H9 (cell line): ENCODE results near the gene KCNN3. TPM values are rescaled to one million over a fixed set of nuclear protein-coding genes. Genes with fewer than 3 reads are reported as not detected.

ENCODE experiments used
- DNase-seq: peaks from one replicate; pipeline ENCODE4 v3.0.0-alpha.2; 2017
- H2AFZ ChIP-seq: one replicate; pipeline ENCODE4 v1.6.1; 2013; ENCODE audit warnings: mild to moderate bottlenecking, low read length, control low read depth, moderate library complexity
- H2AK5ac ChIP-seq: 2 replicates; pipeline ENCODE4 v1.6.1; 2013; ENCODE audit warnings: low read length, control low read depth, mixed read lengths; ENCODE audit not compliant: insufficient read length
- H2BK120ac ChIP-seq: one replicate; pipeline ENCODE4 v1.6.1; 2013; ENCODE audit warnings: low read depth, mild to moderate bottlenecking, low read length, control low read depth, inconsistent platforms; ENCODE audit not compliant: poor library complexity, severe bottlenecking
- H2BK12ac ChIP-seq: 2 replicates; pipeline ENCODE4 v1.6.1; 2013; ENCODE audit warnings: low read length, control low read depth, mixed read lengths, low read depth; ENCODE audit not compliant: insufficient read length
- H2BK15ac ChIP-seq: 2 replicates; pipeline ENCODE4 v1.6.1; 2013; ENCODE audit warnings: low read depth, low read length, control low read depth
- H2BK20ac ChIP-seq: one replicate; pipeline ENCODE4 v1.6.1; 2013; ENCODE audit warnings: low read depth, mild to moderate bottlenecking, low read length, control low read depth, inconsistent platforms; ENCODE audit not compliant: poor library complexity, severe bottlenecking
- H2BK5ac ChIP-seq: 2 replicates; pipeline ENCODE4 v1.6.1; 2013; ENCODE audit warnings: low read length, control low read depth, mixed read lengths; ENCODE audit not compliant: insufficient read length
- H3K14ac ChIP-seq: 2 replicates; pipeline ENCODE4 v1.6.1; 2013; ENCODE audit warnings: low read length, control low read depth; ENCODE audit not compliant: insufficient read depth
- H3K18ac ChIP-seq: 2 replicates; pipeline ENCODE4 v1.6.1; 2013; ENCODE audit warnings: low read depth, mild to moderate bottlenecking, mixed read lengths, low read length, control low read depth; ENCODE audit not compliant: insufficient read length
- H3K23ac ChIP-seq: 2 replicates; pipeline ENCODE4 v1.6.1; 2013; ENCODE audit warnings: low read length, control low read depth, mixed read lengths, low read depth; ENCODE audit not compliant: insufficient read length
- H3K23me2 ChIP-seq: 2 replicates; pipeline ENCODE4 v1.6.1; 2013; ENCODE audit warnings: low read depth, mild to moderate bottlenecking, mixed read lengths, low read length, control low read depth; ENCODE audit not compliant: insufficient read length, poor library complexity, severe bottlenecking
- H3K27ac ChIP-seq: 2 replicates; pipeline ENCODE4 v1.5.1; 2013; ENCODE audit warnings: low read length, control low read depth, mixed read lengths, low read depth; ENCODE audit not compliant: insufficient read length
- H3K27me3 ChIP-seq: 2 replicates; pipeline ENCODE4 v1.6.1; 2013; ENCODE audit warnings: low read length, control low read depth, inconsistent platforms; ENCODE audit not compliant: insufficient read depth
- H3K4ac ChIP-seq: 2 replicates; pipeline ENCODE4 v1.6.1; 2013; ENCODE audit warnings: low read depth, mild to moderate bottlenecking, control low read depth, inconsistent platforms, low read length, moderate library complexity
- H3K4me1 ChIP-seq: 2 replicates; pipeline ENCODE4 v1.6.1; 2013; ENCODE audit warnings: low read length, control low read depth, inconsistent platforms; ENCODE audit not compliant: insufficient read depth
- H3K4me2 ChIP-seq: 2 replicates; pipeline ENCODE4 v1.6.1; 2013; ENCODE audit warnings: low read length, control low read depth, mixed read lengths; ENCODE audit not compliant: insufficient read length, insufficient read depth
- H3K56ac ChIP-seq: 2 replicates; pipeline ENCODE4 v1.6.1; 2013; ENCODE audit warnings: low read depth, mild to moderate bottlenecking, mixed read lengths, low read length, control low read depth; ENCODE audit not compliant: insufficient read length
- H3K79me1 ChIP-seq: 2 replicates; pipeline ENCODE4 v1.6.1; 2013; ENCODE audit warnings: low read depth, mild to moderate bottlenecking, moderate library complexity, low read length, control low read depth, inconsistent platforms; ENCODE audit not compliant: insufficient read depth, poor library complexity, severe bottlenecking
- H3K79me2 ChIP-seq: 2 replicates; pipeline ENCODE4 v1.6.1; 2013; ENCODE audit warnings: low read length, control low read depth, inconsistent platforms; ENCODE audit not compliant: insufficient read depth
- H3K9ac ChIP-seq: 2 replicates; pipeline ENCODE4 v1.6.1; 2013; ENCODE audit warnings: low read length, control low read depth, mixed read lengths; ENCODE audit not compliant: insufficient read length; ENCODE audit errors: extremely low read depth
- H3K9me3 ChIP-seq: one replicate; pipeline ENCODE4 v1.6.1; 2013; ENCODE audit warnings: low read depth, low read length, inconsistent platforms; ENCODE audit not compliant: control insufficient read depth
- H3T11ph ChIP-seq: one replicate; pipeline ENCODE4 v1.6.1; 2013; ENCODE audit warnings: mild to moderate bottlenecking, low read length, control low read depth, inconsistent platforms
- H4K20me1 ChIP-seq: one replicate; pipeline ENCODE4 v1.6.1; 2013; ENCODE audit not compliant: control insufficient read depth, insufficient read length, insufficient read depth
- H4K5ac ChIP-seq: 2 replicates; pipeline ENCODE4 v1.6.1; 2013; ENCODE audit warnings: low read depth, mild to moderate bottlenecking, mixed read lengths, low read length, control low read depth; ENCODE audit not compliant: insufficient read length
- H4K8ac ChIP-seq: replicated peaks from 2 replicates; pipeline ENCODE4 v1.6.1; 2013; ENCODE audit warnings: low read length, control low read depth, mixed read lengths, low read depth; ENCODE audit not compliant: insufficient read length
- H4K91ac ChIP-seq: 2 replicates; pipeline ENCODE4 v1.6.1; 2013; ENCODE audit warnings: low read depth, mild to moderate bottlenecking, moderate library complexity, mixed read lengths, low read length, control low read depth; ENCODE audit not compliant: insufficient read length
- H3K27ac Mint-ChIP-seq, 3 experiments: 2 replicates in 2 of 3; 3 replicates in 1 of 3; pipeline ENCODE4 v1.8.0; 2020 to 2021; ENCODE audit warnings: mixed read lengths in 3 of 3, mild to moderate bottlenecking in 1 of 3, moderate library complexity in 1 of 3
- H3K27me3 Mint-ChIP-seq: 2 replicates; pipeline ENCODE4 v1.8.0; 2021; ENCODE audit warnings: low read depth, mild to moderate bottlenecking, moderate library complexity, mixed read lengths
- H3K36me3 Mint-ChIP-seq, 3 experiments: 2 replicates in 2 of 3; 3 replicates in 1 of 3; pipeline ENCODE4 v1.8.0; 2020 to 2021; ENCODE audit warnings: low read depth in 3 of 3, mixed read lengths in 3 of 3; ENCODE audit not compliant: insufficient read depth in 1 of 3
- H3K4me1 Mint-ChIP-seq, 2 experiments: 2 replicates each; pipeline ENCODE4 v1.8.0; 2020; ENCODE audit warnings: mixed read lengths in 2 of 2
- H3K4me3 Mint-ChIP-seq, 2 experiments: 2 replicates in 1 of 2; 3 replicates in 1 of 2; pipeline ENCODE4 v1.8.0; 2020 to 2021; ENCODE audit warnings: mild to moderate bottlenecking in 2 of 2, mixed read lengths in 2 of 2, moderate library complexity in 1 of 2
- H3K9me3 Mint-ChIP-seq, 2 experiments: 2 replicates in 1 of 2; 3 replicates in 1 of 2; pipeline ENCODE4 v1.8.0; 2020; ENCODE audit warnings: mild to moderate bottlenecking in 2 of 2, mixed read lengths in 2 of 2, moderate library complexity in 1 of 2
- CTCF ChIP-seq: fragments of 200-600 bp; sonication (generic); conservative IDR thresholded peaks from 3 replicates; pipeline ENCODE4 v1.8.0; 2021; ENCODE audit warnings: antibody characterized with exemption, mild to moderate bottlenecking
- WGBS: extraction: QIAGEN DNeasy Blood & Tissue Kit; methylation state at CpG from one replicate; pipeline ENCODE4 v1.1.7; 2013; ENCODE audit warnings: missing lambda C conversion rate, low lambda C conversion rate, mixed read lengths; ENCODE audit not compliant: insufficient read length; ENCODE audit errors: extremely low coverage; 5-methylcytosine and 5-hydroxymethylcytosine counted together
- total RNA-seq: library from RNA; stranded (reverse); gene quantifications from 2 replicates; pipeline ENCODE4 v1.2.1, GENCODE V29; 2021

The KCNN3 gene
- total RNA-seq, 1 experiment from 2014 or later, result 0.83 TPM

DNA sequence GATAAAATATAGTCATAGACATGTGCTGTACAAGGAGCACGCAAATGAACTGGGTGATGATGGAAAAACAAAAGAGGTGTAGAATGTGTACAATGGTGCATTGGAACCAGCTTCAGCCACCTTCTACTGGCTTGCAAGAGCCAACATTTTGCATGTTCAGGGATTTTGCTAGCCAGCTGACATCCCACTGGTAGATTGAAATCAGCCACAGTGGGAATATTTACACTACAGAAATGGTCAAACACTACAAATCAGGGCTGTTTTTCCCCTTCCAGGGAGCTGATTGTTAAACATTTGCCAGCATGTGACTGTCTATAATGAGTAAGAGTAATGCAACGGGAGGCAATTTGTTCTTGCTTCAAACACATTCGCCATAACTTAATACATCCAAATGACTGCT is 43.2 kb upstream of the KCNN3 start:
- H3K9me3 Mint-ChIP-seq, result peaks cover 10% of the 10 kb centered on the region in 2 experiments
- H3K18ac ChIP-seq, result no peak overlapping the region
- no peak overlapping the region for H3K56ac ChIP-seq
- H4K5ac ChIP-seq, result no peak overlapping the region
- no peak for DNase-seq
- no peak overlapping the region for H2BK120ac ChIP-seq
- peaks cover 0 to 4% of the 10 kb centered on the region in 2 experiments; a peak in 1 of 4 replicates for H3K4me1 Mint-ChIP-seq
- H3K9ac ChIP-seq, result no peak overlapping the region
- no peak overlapping the region for H2AK5ac ChIP-seq
- H2BK20ac ChIP-seq, result no peak overlapping the region
- peaks cover 7% of the 10 kb centered on the region for H3K9me3 ChIP-seq
- no peak overlapping the region for H2BK12ac ChIP-seq
- no peak overlapping the region for H3K4ac ChIP-seq
- no CpG with 5 or more reads among the region's 3 CpGs for WGBS
- H3K27me3 ChIP-seq, result no peaks in the 10 kb centered on the region
- H3K4me1 ChIP-seq, result no peaks in the 10 kb centered on the region
- H3K27me3 Mint-ChIP-seq, result peaks cover 4% of the 10 kb centered on the region
- no peaks in the 10 kb centered on the region for H4K20me1 ChIP-seq
- H3K23ac ChIP-seq, result no peak overlapping the region
- no peaks in the 10 kb centered on the region for H3K79me2 ChIP-seq
- no peak overlapping the region for H2BK15ac ChIP-seq
- H3K23me2 ChIP-seq, result no peaks in the 10 kb centered on the region
- H3K79me1 ChIP-seq, result no peaks in the 10 kb centered on the region
- no peak overlapping the region for H3K4me3 Mint-ChIP-seq
- no peak for TF ChIP-seq CTCF
- no peak overlapping the region for H2BK5ac ChIP-seq
- H3K27ac ChIP-seq, result no peak overlapping the region
- no peak overlapping the region for H3T11ph ChIP-seq
- H4K91ac ChIP-seq, result no peak overlapping the region
- H4K8ac ChIP-seq, result no peak overlapping the region
- no peak overlapping the region for H3K14ac ChIP-seq
- H2AFZ ChIP-seq, result no peak overlapping the region
- H3K4me2 ChIP-seq, result no peak overlapping the region
- peaks cover 0 to 6% (median 0%) of the 10 kb centered on the region in 3 experiments; a peak in 4 of 7 replicates for H3K36me3 Mint-ChIP-seq
- H3K27ac Mint-ChIP-seq, result no peak overlapping the region
